ENCODE measurements around the gene DCLK1. TPM values are rescaled to one million over a fixed set of nuclear protein-coding genes. Genes with fewer than 3 reads are reported as not detected.

The DCLK1 gene
- total RNA-seq, 1 experiment from 2014 or later, result 0.10 TPM

GRCh38 chr13:35927567-35928021 lies 203.6 kb downstream of the DCLK1 start:
- no TSS peak for BruUV-seq (replicated peaks)
- Histone ChIP-seq H3K36me3 (ENCODE audit: control insufficient read depth in 1 of 2, insufficient read depth in 2 of 2, low read length in 2 of 2) (no peaks in the 10 kb centered on the region), H2AFZ (ENCODE audit: low read depth, low read length, poor library complexity, severe bottlenecking) (no peak overlapping the region), H3K4me3 (replicated peaks in 1 of 2; ENCODE audit: low read depth in 1 of 2, low read length in 2 of 2) (no peak overlapping the region), H3K9ac (ENCODE audit: low read length) (no peak overlapping the region), H3K79me2 (ENCODE audit: insufficient read depth, low read length) (no peaks in the 10 kb centered on the region), H3K4me2 (ENCODE audit: low read length) (no peak overlapping the region), H3K9me2 (ENCODE audit: insufficient read depth) (no peaks in the 10 kb centered on the region), H3K27me3 (ENCODE audit: insufficient read depth, low read length) (peaks cover 23% of the 10 kb centered on the region; the same call in 1 of the 2 replicates), H3K9me3 (ENCODE audit: control insufficient read depth in 1 of 2, insufficient read depth in 1 of 2, low read depth in 1 of 2, low read length in 2 of 2) (no peaks in the 10 kb centered on the region), H3K27ac (ENCODE audit: low read depth, low read length) (no peak overlapping the region), H4K20me1 (ENCODE audit: insufficient read depth) (no peaks in the 10 kb centered on the region), H3K4me1 (ENCODE audit: control insufficient read depth in 1 of 2, insufficient read depth in 2 of 2, low read length in 2 of 2) (peaks cover 2 to 11% of the 10 kb centered on the region in 2 experiments; a peak in 2 of 4 replicates)
- intact Hi-C loops (cut with micrococcal nuclease), result no loop called here
- ChIA-PET CTCF (no interaction called here), POLR2A (no interaction called here), RAD21 (ENCODE audit: low non-redundant PET in 1 of 2, low total read pairs in 2 of 2, uncharacterized antibody in 2 of 2, unreplicated experiment in 2 of 2) (no interaction called here)
- DNase-seq (ENCODE audit: low read depth, low spot score) (no peak), ATAC-seq (no peak)
- TF ChIP-seq CTCF (IDR thresholded peaks at IDR 0.05 in 2 of 3, conservative IDR thresholded peaks at IDR 0.05 in 1 of 3; ENCODE audit: borderline replicate concordance in 1 of 3, insufficient read depth in 1 of 3, low read depth in 2 of 3, low read length in 2 of 3) (no peak), RAD21 (IDR thresholded peaks at IDR 0.05; ENCODE audit: low read depth) (no peak), JUND (IDR thresholded peaks at IDR 0.05) (no peak), ATF3 (IDR thresholded peaks at IDR 0.05) (no peak), ELF1 (IDR thresholded peaks at IDR 0.05; ENCODE audit: borderline replicate concordance, low read depth) (no peak), SIN3A (IDR thresholded peaks at IDR 0.05; ENCODE audit: low read depth) (no peak), ZBTB33 (IDR thresholded peaks at IDR 0.05; ENCODE audit: extremely low read depth, insufficient replicate concordance, low read length) (no peak), CEBPB (IDR thresholded peaks at IDR 0.05; ENCODE audit: low read depth) (no peak), SRF (IDR thresholded peaks at IDR 0.05; ENCODE audit: low read depth) (no peak), ZFX (IDR thresholded peaks at IDR 0.05) (no peak), EZH2phosphoT487 (IDR thresholded peaks at IDR 0.05; ENCODE audit: borderline replicate concordance) (no peak), SP1 (IDR thresholded peaks at IDR 0.05; ENCODE audit: low read depth) (no peak), MAX (IDR thresholded peaks at IDR 0.05) (no peak), POLR2A (IDR thresholded peaks at IDR 0.05; ENCODE audit: borderline replicate concordance, extremely low read depth, insufficient read depth, insufficient read length) (no peak), FOSL1 (IDR thresholded peaks at IDR 0.05; ENCODE audit: low read depth) (no peak), EGR1 (IDR thresholded peaks at IDR 0.05; ENCODE audit: low read depth) (no peak)
